HG02759 (cell line): ENCODE measurements around the gene APBB2.

Experiments
- ATAC-seq: cut with Tn5 transposase; IDR thresholded peaks from one replicate; pipeline ENCODE4 v1.9.1; 2021; ENCODE audit warnings: mild to moderate bottlenecking, moderate library complexity; ENCODE audit not compliant: unreplicated experiment

APBB2 gene

GRCh38 chr4:41142376-41143310 lies 71.7 kb downstream of the APBB2 start:
- ATAC-seq = no peak

GRCh38 chr4:41141900-41142299 lies 72.4 kb downstream of the APBB2 start:
- ATAC-seq = no peak

- ATAC-seq = no peak
Measured at GRCh38 chr4:41140410-41140809, 73.9 kb downstream of the APBB2 start.

- no peak for ATAC-seq
Measured at GRCh38 chr4:41137879-41138278, 76.5 kb downstream of the APBB2 start.

- no peak for ATAC-seq
Measured at GRCh38 chr4:41136456-41136855, 77.9 kb downstream of the APBB2 start.

- ATAC-seq = no peak
Measured at GRCh38 chr4:41135801-41136200, 78.5 kb downstream of the APBB2 start.

GRCh38 chr4:41134581-41134980 lies 79.8 kb downstream of the APBB2 start:
- ATAC-seq = no peak

GRCh38 chr4:41133454-41134018 lies 80.8 kb downstream of the APBB2 start:
- ATAC-seq = no peak

- ATAC-seq = no peak
Measured at GRCh38 chr4:41132055-41132683, 82.2 kb downstream of the APBB2 start.

- ATAC-seq = no peak
Measured at GRCh38 chr4:41129936-41130440, 84.4 kb downstream of the APBB2 start.

- ATAC-seq = no peak
Measured at GRCh38 chr4:41129128-41129754, 85.1 kb downstream of the APBB2 start.

GRCh38 chr4:41125558-41126311 lies 88.6 kb downstream of the APBB2 start:
- ATAC-seq = no peak

GRCh38 chr4:41124916-41125548 lies 89.3 kb downstream of the APBB2 start:
- no peak for ATAC-seq

GRCh38 chr4:41122775-41123174 lies 91.6 kb downstream of the APBB2 start:
- ATAC-seq = no peak

- ATAC-seq = no peak
Measured at GRCh38 chr4:41122309-41122708, 92.0 kb downstream of the APBB2 start.

GRCh38 chr4:41121906-41122305 lies 92.4 kb downstream of the APBB2 start:
- ATAC-seq = no peak

GRCh38 chr4:41120297-41121217 lies 93.8 kb downstream of the APBB2 start:
- ATAC-seq = no peak

- ATAC-seq = no peak
Measured at GRCh38 chr4:41119867-41120295, 94.5 kb downstream of the APBB2 start.

- ATAC-seq = no peak
Measured at GRCh38 chr4:41111791-41112190, 102.6 kb downstream of the APBB2 start.
